NCI-H2171 (cell line): ENCODE results near the gene SYTL3.

Experiments used
- DNase-seq: peaks from one replicate; lab custom pipeline; 2025; lab: John Stamatoyannopoulos, UW

Gene SYTL3

DNA sequence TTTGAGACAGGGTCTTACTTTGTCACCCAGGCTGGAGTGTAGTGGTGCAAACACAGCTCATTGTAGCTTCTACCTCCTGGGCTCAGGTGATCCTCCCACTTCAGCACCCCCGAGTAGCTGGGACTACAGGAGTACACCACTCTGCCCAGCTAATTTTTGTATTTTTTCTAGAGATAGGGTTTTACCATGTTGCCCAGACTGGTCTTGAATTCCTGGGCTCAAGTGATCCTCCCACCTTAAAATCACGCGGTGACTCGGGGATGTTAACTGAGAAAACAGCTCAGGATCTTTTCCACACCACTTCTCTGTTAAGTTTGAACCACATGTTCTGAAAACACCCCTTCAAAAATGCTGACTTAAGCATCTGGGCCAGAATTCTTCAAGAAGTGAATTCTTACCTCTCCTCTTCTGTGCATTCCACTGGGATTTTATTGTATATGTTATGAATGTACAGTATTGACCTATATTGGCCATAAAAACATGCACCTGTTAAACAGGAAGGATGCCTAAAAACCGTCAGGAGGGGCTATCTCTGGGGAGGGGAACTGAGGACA, 72.4 kb downstream of the SYTL3 start:
- DNase-seq, result no peak

DNA sequence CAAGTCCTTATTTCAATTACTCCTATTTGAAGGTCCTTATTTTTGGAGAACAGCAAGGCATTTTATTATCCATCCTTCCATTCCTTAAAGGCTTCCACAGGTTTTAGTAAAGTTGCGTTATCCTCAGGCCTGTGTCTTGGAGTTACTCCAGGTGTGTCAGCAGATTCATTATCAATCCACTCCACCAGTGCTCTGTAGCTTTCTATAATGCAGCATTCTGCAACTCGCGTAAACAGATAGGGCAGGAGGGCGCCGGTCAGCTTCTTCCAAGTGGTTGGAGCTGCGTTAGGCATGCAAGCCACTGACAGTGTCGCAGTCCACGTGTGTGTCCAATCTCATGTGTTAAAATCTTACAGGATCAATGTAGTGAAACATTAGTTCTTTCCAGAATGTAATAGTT, 75.8 kb downstream of the SYTL3 start:
- DNase-seq, result no peak

DNA sequence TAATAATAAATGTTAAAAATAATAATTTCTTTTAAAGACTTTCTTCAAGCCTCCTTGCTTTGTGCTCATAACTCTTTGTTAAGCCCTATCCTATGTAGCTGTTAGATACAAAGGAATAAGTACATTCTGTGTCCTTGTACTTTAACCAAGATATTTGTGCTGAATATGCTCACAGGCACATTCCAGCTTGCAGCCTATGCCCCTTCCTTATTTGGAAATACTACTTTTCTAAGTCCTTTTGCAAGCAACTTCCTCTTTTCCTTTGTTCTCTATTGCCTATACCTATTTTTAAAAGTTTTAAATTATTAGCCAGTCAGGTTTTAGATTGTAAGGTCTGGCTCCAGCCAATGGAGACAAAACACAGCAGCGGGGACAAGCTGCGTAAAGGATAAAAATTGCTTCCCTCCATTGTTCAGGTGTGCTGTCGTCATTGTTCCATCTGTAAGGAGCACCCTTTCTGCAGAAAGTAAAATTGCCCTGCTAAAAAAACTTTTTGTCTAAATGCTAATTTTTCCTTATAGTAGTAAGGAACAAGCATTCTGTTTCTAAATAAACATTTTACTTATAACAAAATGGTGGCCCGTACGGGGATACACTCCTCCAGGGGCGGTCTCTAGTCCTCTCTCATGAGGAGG, 80.2 kb downstream of the SYTL3 start:
- DNase-seq, result no peak

DNA sequence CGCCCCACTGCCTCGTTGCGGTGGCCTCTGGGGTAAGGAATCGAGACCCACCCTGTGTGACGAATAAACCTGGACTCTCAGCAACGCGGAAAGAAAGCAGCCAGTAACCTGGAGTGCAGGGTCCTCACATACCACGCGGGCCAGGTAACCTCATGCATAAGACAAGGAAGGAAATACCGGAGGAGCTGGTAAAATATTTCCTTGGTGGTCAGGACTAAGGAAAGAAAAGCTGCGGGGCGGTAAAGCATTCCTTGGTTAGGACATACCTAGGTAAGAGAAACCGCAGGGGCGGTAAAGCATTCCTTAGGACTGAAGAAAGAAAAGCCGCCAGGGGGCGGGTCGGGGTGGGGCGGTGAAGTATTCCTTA, 80.7 kb downstream of the SYTL3 start:
- DNase-seq, result no peak

DNA sequence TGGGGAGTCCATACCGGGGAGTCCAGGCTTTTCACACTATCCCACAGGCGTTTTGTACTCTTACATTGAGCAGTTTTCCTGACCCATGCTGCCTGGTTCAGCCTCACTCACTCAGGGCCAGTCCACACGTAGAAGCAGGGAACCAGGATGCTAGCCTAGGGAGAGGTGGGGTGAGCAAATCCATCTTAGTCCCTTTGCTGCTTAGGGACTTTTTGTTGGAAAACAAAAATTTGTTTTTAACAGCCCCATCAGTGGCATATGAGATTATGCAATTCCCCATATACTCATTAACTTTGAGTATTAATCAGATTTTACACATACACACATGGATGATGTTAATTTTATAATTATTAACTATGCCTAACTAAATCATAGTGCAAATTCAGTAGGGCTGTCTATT, 85.2 kb downstream of the SYTL3 start:
- DNase-seq, result no peak

DNA sequence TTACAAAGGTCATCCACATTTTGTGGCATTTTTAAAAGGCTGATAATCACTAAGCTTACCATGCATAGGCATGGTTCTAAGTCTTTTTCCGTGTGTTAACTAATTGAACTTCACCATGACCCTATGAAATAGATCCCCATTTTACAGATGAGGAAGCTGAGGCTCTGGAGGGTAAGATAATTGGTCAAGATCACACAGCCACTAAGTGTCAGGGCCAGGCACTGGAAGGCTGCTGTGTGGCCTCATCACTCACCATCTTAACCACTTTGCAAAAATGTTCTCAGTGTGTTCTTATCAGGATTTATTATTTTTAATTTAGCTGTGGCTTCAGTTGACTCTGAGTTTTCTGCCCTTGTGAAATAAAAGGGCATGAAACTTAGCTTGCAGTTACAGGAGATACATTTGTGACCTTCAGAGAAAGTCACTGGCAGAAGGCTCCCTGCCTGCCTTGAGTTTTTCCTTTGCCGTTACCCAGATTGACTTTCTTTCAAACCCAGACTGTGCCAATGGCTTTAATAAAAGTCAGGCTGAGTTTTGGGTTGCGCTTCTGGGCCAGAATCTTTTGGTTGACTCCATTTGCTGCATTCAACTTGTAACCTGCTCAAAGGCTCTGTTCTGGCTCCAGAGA, 87.3 kb downstream of the SYTL3 start:
- DNase-seq, result no peak

DNA sequence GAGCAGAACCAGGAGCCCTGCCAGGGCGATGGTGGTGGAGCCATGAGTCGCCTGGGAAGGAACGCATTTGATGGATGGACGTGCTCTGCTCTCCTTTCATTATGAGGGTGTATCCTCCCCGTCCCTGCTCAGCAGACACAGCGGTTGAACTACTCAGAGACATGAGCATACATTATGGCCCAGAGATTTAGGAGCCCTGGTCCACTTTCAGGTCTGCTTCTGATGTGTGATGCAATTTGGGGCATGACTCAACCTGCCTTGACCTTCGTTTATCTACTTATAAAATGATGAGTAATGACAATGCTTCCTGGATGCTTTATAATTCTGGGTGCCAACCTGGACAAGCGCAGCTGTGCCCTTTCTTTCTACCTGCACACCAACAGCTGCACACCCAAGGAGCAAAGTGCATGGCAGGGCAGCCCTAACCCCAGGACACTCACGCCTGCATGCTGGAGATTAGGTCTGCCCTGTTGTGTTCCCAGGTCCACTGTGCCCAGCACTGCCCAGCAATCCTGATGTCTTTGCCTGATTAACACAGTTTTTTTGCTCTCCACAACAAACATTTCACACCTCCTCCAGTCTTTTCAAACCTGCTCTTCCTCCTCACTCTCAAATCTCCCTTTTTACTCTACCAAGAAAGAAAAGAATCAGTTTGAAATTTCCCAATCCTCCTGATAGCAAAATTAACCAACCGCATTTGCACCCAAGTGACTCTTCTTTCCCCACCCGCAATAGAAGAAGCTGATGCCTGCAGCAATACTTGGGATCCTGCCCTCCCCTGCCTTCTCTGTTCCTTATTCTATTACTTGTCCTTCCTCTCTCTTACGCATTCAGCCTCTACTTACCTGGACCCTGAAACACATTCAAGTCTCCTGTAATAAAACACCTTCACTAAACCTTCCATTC, 88.1 kb downstream of the SYTL3 start:
- DNase-seq, result no peak

DNA sequence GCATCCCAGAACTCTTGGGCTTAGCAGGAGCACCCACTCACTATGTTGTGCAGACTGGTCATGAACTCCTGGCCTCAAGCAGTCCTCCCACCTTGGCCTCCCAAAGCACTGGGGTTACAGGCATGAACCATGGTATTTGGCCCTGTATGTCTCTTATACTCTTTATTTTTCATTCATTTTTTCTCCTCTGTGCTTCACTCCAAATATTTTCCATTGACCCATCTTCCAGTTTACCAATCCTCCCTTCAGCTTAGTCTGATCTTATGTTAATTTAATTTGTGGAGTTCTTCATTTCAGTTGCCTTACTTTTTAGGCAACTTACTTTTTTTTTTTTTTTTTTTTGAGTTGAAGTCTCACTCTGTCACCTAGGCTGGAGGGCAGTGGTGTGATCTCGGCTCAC, 89.8 kb downstream of the SYTL3 start:
- DNase-seq, result no peak

DNA sequence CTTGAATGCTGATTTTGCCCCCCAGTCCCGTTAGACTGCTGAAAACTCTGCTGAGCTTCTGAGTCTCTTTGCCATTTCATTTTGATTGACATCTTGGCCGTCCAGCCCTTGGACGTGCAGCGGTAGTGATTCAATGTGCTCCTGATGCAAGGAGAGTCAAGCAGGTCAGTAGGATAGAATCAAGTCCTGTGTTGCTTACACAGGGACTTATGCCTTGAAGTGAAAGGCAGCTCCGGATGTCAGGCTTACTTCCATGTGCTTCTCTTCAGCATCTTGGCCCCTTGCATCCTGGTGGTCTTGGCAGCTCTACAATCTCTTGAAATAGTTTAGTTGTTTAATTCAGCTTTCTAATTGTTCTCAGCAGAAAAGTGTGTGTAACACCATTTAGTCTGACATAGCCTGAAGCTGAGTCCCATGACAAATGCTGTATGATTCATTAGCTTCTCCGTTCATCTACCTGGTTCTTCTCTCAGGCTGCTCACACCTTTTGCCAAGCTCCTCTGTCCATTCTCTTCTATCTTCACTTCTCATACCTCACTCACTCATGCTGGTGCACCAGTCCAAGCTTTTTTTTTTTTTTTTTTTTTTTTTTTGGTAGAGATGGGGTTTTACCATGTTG, 93.3 kb downstream of the SYTL3 start:
- DNase-seq, result no peak

DNA sequence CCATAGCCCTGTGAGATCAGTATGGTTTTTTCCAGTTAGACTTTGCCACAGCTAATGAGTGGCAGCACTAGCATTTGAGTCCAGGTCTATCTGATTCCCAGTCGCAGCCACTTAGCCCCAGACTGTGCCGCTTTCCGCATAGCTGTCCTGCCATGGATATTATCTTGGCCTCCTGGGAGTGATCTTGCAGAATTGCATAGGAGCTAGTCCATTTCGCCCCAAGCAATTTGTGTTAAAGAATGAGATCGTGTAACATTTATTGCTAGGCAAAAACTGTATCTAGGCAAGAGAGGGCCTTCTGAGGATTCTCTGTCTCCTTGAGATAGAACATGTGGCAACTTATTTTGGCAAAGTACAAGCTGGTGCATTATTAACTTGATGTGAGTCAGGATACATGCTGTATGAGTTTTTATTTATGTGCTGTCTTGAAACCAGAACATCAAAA, 95.2 kb downstream of the SYTL3 start:
- peak; percentile 18 for DNase-seq

DNA sequence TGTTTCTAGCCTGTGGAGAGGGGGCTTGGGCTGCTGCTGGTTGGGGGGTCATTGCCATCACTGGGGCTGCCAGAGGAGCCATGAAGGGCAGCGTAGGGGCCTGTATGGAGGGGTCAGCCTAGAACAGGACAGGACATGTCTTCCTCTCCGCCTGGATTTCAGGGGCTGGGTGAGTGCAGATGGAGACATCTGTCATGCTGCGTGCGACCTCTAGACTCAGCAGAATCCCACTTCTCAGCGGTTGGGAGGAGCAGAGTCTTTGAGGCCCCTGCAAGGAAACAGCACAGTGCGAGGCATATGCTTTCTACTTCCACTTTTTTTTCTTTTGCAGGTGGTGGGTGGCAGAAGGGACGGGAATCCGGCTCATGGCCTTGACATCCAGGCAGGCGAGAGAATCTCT, 101.4 kb downstream of the SYTL3 start:
- peak; percentile 96 for DNase-seq

DNA sequence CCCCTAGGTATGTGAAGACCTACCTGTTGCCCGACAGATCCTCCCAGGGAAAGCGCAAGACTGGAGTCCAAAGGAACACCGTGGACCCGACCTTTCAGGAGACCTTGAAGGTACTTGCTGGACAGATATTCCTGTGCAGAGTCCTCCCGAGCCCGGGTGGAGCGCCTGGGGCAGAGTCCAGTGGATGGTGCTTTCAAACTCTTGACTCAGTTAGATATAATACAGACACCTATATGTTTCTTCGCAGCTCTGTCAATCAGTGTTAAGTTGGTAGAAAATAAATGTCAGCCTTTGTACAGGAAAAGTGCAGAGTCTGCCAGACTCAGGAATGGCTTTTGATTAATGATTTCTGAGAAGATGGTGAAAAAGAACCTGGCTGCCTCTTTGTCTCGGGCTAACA, 102.1 kb downstream of the SYTL3 start:
- DNase-seq, result no peak

DNA sequence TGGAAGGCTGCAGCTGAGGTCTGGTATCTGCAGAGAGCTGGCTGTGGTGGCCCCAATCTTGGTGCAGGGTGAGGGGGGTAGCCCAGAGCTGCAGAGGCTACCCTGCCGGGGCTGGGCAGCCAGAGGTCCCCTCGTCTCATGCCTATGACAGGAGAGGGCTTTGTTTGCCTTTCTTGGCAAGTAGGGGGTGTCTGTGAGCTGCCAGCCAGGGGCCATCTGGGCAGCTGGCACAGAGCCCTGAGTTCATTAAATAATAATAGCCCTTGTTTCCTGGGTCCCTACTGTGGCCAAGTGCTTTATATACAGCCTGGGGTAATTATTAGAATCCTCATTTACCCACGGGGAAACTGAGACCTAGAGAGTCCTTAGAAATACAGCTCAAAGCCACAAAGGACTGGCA, 102.8 kb downstream of the SYTL3 start:
- peak; percentile 86 for DNase-seq

DNA sequence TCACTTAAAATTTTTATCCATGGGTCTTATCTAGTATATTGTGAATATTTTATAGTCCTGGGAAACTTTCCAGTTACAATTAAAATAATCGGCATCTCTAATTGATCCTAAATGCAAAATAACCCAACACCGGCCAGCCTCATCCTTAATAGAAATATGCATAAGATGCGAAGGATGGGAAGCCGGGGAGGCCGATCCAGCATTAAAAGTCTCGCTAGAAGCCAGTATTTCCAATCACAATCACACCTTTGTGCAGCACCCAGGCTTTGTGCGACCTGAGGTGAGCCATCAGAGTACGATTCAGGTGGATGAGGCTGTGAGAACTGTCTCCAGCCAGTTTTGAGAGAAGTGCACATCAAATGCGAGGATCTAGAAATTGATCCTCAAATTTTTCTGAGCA, 104.0 kb downstream of the SYTL3 start:
- DNase-seq, result no peak

DNA sequence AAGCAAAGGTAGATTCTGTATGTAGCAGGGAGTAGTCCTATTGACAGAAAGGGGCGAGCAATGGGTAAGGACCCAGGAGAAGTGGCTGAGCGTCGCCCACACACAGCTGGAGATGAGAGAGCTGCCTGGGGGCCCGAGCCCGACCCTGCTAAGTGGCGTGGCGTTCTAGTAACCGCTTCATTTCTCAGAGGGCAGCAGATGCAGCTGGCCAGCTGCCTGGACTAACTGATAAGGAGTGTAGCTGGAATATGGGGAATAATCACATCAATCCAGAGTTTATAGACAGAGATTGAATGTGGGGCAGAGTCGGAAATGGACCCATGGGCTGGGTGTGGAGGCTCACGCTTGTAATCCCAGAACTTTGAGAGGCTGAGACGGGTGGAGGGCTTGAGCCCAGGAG, 104.9 kb downstream of the SYTL3 start:
- DNase-seq, result no peak

DNA sequence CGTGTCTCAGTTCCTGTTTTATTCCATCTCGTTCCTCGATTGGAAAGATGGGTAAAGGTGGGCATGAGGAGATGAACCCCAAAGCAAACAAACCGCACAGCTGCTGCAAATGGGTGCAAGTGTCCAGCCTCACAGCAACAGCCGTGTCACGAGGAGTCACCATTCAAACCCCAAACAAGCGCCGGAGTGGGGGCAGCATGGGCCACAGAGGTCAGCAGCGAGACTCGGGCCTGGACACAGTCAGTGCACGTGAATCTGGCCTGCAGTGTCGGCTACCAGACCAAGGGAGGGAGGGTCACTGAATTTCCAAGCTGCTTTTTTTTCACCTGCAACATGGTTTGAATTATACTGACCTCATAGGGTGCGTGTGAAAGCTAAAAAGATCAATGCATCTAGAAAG, 105.8 kb downstream of the SYTL3 start:
- no peak for DNase-seq

DNA sequence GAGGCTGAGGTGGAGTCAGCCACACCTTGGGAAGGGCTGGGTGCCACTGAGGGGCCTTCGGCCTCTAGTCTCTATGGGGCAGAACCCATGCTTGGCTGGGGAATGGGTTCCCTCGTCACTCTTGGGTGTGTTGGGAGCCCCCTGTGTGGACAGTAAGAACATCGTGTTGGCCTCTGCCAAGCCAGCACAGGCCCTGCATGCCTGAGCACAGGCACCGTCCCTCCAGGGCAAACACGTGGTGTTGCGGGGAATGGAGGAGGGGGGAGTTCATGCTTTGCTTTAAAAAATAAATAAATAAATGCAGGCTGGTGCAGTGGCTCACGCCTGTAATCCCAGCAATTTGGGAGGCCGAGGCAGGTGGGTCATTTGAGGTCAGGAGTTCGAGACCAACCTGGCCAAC, 106.3 kb downstream of the SYTL3 start:
- DNase-seq, result no peak

DNA sequence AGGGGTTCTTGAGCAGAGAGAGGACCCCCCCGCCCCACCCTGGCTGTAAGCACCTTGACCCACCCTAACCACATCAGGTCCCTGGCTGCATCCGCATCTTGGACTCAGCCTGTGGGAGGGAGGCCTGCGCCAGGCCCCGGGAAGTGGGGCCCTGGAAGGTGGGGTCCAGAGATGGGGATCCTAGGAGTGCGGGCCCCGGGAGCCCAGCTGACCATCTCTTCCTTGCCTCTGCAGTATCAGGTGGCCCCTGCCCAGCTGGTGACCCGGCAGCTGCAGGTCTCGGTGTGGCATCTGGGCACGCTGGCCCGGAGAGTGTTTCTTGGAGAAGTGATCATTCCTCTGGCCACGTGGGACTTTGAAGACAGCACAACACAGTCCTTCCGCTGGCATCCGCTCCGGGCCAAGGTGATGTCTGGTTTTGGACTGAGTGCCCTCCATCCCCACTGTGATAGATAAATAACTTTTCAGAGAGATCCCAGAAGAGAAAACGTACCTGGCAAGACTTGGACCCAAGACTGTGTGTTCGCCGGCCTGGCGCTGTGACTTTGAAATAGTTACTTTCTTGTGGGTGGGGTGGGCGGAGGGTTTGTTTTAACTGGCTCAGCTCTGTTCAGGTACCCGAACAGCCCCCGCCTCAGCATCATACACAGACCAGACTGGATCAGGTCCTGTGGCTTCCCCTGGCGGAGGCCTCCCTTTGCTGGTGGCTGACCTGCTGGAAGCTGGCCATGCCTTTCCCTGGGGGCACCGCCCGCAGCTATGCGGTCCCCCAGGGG, 107.3 kb downstream of the SYTL3 start:
- no peak for DNase-seq

DNA sequence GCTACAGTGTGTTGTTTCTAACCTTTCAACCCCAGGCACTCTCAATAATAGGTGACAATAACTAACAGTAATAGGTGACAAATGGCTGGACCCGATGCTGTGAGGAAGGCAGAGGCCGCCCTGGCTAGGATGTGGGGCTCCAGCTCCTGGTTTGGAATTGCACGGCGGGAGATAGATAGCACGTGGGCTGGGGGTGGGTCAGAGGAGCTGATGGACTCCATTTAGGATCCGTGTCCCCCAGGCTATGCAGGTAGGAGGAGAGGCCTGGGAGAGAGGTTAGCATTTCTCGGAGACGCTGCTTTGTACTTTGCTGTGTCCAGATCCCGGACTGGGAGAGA, 107.9 kb downstream of the SYTL3 start:
- DNase-seq, result no peak

DNA sequence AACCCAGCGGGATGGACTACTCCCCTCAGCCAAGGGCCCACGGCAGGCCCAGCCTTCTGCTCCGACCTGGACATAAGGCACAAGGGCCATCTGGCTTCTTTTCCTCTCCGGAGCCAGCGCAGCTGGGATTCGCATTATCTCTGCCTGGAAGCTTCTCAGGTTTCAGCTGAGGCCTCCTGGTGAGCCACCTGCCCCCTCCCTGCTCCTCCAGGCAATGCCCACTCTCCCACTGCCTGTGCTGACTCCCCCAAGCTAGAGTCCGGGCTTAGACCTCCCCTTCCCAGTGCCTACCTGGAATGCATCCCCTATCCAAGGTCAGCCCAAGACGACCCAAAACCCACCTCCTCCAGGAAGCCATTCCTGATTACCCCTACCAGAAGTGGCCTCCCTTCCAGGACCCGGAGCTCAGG, 108.6 kb downstream of the SYTL3 start:
- DNase-seq, result peak; percentile 98

DNA sequence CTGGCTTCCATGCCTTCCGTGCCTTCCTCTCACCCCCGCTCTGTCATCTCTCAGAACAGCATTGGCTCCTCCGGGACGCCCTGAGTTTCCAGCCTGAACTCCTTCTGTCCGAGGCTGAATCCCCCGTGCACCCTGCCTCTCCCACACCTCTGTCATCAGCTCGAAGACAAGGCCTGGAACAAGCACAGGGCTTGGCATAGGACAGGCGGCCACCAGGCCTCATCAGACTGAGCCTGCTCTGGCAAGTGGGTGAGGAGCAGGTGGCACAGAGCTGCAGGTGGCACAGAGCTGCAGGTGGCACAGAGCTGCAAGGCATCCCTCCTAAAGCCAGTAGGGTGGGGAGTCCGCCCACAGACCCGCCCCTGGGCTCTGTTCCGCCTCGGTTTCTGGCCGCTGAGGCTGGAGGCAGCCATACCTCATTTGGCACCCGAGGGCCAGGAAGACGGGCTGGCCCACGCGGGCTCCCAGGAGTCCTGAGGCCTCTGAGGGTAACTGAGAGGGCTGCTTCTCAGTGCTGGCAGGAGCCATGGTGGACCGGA, 109.2 kb downstream of the SYTL3 start:
- DNase-seq, result peak; percentile 74
